HUDEP-2 (cell line): ENCODE measurements around the gene HTR4.

Experiments used
- DNase-seq, 76 experiments: peaks; one replicate each; lab custom pipeline; 2025; ENCODE audit not compliant: unreplicated experiment in 76 of 76; lab: John Stamatoyannopoulos, UW

Gene HTR4

GRCh38 chr5:148445578-148445977 lies 208.7 kb downstream of the HTR4 start:
- DNase-seq = no peak

- DNase-seq = peak in 36 of 76 experiments; percentile 1 to 66 (median 27)
Observed at GRCh38 chr5:148443998-148444397, 210.3 kb downstream of the HTR4 start.

- DNase-seq = no peak
Observed at GRCh38 chr5:148443241-148443640, 211.1 kb downstream of the HTR4 start.

- DNase-seq = no peak
Observed at GRCh38 chr5:148438933-148439332, 215.4 kb downstream of the HTR4 start.

- no peak for DNase-seq
Observed at GRCh38 chr5:148437249-148437648, 217.1 kb downstream of the HTR4 start.

- no peak for DNase-seq
Observed at GRCh38 chr5:148436029-148436428, 218.3 kb downstream of the HTR4 start.

- DNase-seq = no peak
Observed at GRCh38 chr5:148433826-148434225, 220.5 kb downstream of the HTR4 start.
